Activated CD8-positive, alpha-beta memory T cell treated with anti-CD3 and anti-CD28 coated beads, Interleukin-2, amount 50 U/mL, for 1 hour (primary cell): ENCODE results near the gene GHITM.
"Not testable (repeated sequence)": the region's sequence is repeated elsewhere in the genome, so short reads cannot be mapped to it uniquely, and the experiment has no call there.

Experiments
- DNase-seq: peaks from one replicate; pipeline ENCODE4 v3.0.0-alpha.2; 2020; ENCODE audit errors: extremely low read depth

Gene GHITM

DNA sequence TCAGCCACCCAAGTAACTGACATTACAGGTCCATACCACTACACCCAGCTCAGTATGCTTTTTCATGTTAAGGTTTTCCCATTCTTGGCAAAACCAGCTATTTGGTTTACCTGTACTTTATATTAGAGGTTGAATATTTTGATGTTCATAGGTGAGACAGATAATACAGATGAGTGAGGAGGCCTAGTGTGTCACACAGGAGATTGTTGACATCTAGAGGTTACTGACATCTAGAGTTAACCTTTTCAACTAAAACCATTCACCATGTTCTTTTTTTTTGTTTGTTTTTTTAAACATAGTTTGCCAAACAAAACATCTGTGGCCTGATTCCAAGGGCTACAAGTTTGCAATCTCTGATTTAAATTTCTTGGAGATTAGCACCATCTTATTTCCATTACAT, 8.0 kb downstream of the GHITM start:
- DNase-seq, result no peak

DNA sequence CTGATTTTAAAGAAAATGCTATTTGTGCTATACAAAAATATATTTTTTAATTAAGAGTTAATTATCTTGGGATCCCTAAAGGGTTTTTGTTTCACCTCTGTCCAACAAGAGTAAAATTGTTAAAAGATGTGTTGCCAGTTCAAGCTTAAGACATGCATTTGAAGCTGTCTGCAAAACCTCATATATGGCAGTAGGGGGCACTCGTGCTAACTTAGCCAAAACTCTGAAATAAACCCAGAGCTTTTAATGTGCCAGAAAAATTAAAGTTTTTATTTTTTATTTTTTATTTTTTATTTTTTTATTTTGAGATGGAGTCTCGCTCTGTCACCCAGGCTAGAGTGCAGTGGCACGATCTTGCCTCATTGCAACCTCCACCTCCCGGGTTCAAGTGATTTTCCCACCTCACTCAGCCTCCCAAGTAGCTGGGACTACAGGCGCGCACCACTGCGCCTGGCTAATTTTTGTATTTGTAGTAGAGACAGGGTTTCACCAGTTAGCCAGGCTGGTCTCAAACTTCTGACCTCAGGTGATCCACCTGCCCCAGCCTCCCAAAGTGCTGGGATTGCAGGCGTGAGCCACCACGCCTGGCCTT, 8.8 kb downstream of the GHITM start:
- not testable (repeated sequence) for DNase-seq

DNA sequence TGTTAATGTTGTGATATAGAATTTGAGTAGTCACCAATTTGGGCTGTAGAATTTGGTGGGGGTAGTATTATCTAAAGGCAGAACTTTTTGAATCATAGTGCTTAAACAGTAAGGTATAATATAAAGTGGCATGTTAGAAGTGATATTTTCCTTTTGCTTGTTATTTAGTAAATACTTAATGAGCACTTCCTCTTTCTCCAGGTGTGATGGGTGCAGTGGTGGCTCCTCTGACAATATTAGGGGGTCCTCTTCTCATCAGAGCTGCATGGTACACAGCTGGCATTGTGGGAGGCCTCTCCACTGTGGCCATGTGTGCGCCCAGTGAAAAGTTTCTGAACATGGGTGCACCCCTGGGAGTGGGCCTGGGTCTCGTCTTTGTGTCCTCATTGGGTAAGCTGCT, 10.5 kb downstream of the GHITM start:
- DNase-seq, result no peak

DNA sequence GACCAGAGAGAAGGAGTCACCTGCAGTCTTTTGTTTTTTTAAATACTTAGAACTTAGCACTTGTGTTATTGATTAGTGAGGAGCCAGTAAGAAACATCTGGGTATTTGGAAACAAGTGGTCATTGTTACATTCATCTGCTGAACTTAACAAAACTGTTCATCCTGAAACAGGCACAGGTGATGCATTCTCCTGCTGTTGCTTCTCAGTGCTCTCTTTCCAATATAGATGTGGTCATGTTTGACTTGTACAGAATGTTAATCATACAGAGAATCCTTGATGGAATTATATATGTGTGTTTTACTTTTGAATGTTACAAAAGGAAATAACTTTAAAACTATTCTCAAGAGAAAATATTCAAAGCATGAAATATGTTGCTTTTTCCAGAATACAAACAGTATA, 13.5 kb downstream of the GHITM start:
- no peak for DNase-seq

DNA sequence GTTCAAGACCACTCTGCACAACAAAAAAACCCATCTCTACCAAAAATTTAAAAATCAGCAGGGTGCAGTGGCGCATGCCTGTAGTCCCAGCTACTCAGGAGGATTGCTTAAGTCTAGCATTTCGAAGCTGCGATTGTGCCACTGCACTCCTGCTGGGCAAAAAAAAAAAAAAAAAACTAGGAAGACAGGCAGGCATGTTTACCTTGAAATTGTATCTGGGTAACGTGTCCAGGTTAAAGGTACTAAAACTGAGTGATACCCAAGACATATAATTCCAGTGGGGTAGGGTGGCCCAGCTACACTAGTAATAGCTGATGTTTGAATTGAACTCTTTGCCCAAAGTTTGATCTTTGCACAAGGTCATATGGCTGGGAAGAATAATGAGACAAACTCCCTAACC, 16.2 kb downstream of the GHITM start:
- no peak for DNase-seq

DNA sequence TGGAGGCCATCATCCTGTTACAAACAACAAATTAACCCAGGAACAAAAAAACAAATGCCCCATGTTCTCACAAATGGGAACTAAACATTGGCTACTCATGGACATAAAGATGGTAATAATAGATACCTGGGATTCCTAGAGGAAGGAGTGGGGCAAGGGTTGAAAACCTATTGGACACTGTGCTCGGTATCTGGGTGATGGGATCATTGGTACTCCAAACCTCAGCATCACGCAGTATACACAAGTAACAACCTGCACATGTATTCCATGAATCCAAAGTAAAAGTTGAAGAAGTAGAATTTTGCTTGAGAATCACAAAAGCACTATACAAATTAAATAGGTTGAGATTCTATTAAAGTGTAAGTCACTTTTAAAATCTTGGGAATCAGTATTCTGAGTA, 16.7 kb downstream of the GHITM start:
- DNase-seq, result no peak

DNA sequence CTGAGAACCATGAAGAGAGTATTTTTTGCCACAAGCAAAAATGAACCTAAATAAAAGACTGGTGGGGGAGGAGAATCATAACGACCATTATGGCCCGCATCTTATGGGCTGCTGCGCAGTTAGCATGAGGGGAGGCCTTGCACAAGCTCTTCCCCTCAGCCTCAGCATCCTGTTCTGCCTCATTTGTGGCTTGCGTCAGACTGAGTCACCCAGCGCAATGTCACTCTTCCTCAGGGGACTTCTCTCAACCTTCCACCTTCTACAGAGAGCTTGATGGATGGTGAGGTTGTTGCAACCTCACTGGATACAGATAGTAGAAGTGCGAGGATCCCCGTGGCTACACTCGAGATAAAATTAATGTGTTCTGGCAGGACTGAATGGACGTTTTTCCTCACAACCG, 17.5 kb downstream of the GHITM start:
- DNase-seq, result peak; percentile 34

DNA sequence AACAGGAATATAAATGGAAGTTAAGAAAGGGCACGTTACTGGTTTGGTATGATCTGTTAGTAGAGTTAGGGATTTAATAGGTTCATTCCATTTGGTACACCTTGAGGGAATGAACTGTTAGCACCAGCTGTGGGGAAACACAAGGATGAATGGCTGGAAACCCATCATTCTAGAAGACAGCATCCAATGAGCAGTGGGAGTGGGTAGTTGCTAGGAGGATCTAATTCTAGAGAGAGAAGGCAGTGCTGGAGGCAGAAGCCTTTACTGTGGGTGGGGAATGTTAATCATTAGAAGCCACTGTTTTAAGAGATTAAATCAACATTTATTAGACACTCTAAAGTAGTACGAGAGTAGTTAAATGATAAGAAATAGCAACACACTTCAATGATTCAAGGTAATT, 18.8 kb downstream of the GHITM start:
- no peak for DNase-seq

DNA sequence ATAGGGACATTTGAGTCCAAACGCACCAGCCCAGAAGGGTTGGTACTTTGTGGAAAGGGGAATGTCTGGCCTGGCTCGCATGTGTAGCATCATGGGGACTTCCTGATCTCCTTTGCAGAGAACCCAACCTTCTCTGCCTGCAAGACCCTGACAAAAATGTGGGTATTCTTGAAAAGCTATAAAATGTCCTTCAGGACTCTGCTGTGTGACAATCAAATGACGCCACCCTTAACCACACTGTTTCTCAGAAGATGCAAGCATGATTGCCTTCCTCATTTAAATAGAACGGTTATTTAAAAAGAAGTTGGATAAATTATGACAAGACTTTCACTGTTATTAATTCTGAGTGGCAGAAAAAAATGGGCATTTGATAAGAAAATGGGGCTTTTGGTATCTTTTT, 19.2 kb downstream of the GHITM start:
- no peak for DNase-seq

DNA sequence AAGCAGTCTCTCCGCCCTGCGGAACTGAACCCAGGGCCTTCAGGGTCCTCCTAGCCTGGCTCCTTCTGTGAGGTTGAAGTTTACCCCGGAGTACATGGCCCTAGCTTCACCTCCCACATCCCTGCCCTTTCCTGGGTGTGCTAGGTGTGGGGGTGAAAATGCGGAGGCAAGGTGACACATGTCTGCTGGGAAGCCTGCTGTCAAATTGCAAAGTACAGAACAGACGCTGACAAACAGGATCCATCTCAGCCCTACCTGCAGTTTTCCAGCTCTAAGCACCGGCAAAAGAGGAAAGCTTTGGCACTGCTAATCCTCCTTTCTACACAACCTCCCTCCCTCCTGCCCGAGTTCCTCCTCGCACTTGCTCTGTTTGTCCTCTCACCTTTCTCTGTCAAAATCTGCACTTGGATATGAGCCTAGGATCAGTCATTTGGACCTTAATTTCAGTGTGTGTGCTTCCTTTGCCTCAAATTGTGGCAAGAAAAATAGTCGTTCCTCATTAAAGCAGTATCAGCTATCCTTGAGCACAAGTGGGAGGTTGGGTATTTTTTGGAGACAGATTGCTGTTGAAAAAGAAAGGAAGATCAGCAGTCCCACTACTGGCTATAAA, 19.9 kb downstream of the GHITM start:
- DNase-seq, result no peak

DNA sequence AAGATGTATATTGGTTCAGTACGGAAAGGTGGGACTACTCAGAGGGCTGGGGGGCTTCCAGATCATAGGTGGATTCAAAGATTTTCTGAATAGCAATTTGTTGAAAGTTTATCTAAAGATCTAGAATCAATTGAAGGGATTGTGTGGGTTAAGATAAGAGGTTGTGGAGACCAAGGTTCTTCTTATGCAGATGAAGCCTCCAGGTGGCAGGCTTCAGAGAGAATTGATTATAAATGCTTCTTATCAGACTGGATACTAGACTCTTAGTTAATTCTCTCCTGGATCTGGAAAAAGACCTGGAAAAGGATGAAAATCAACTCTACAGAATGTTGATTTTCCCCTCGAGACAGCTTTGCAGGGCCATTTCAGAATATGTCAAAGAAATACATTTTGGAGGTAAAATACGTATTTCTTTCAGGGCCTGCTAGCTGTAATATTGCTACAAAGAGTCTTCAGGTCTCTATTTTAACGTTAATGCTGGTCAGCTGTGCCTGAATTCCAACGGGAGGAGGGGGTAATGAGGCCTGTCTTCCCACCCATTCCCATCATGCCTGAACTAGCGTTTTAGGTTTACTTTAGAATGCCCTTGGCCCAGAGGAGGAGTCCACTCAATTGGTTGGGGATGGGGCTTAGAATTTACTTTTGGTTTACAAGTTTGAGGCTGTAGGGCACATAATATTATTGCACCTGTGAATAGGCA, 21.5 kb downstream of the GHITM start:
- no peak for DNase-seq

DNA sequence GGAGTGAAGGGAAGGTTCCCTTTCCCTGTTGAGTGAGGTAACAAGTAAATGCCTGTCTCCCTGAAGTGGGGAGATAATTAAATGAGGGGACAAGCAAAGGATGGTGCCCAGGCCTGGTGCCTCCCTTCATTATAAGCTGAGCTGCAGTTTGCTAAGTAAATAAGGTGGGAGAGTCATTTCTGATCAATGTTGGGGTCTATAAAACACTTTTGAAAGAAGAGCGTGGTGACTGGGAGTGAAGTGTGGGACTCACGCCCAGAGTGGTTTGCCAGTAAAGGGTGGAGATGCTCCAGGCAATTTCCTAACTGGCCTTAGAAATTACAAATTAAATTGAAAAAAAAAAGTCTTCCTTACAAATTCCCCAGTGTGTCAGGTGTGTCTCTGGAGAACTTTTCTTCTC, 24.7 kb downstream of the GHITM start:
- no peak for DNase-seq

DNA sequence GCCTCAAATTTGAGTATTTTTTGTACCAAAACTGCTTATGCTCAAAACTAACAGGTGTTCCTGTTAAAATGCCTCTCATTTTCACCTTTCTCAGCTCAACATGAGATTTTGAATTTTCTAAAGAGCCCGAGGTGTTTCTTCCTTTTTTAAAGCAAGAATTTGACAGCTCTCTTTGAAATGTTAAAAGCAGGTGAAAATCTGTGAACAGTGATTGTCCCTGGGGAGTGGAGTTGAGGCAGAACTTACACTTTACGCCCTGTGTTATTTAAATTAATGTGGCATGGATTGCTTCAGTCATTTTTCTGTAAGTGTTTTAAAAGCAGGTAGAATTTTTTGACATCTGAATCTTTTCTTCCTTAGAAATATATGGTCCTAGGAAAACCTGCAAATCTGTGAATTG, 25.1 kb downstream of the GHITM start:
- no peak for DNase-seq

DNA sequence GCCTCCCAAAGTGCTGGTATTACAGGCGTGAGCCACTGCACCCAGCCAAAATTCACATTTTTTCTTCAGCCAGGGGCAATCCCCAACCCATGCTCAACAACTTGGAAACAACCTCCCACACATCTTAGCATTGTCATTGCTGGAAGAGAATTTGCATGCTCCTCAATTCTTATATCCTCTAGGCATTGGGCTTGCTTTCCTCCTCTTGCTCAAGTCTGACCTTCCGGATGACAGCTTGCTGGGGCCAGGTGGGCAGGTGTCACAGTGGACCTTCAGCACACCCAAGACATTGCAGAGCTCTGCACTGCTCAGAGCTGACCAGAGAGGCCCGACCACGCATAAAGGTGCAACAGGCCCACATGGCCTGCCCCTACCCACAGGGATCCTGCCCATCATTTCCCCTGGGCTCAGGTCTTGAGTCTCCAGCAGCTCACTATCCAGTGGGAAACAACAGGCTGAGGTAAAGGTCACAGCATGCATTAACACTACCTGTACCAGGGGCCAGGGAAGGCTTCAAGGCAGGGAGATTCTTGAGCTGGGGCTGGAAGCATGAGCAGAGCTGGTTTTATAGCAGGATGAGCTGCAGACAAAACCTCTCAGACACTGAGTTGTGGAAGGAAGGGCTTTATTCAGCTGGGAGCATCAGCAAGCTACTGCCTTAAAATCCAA, 27.4 kb downstream of the GHITM start:
- DNase-seq, result no peak

DNA sequence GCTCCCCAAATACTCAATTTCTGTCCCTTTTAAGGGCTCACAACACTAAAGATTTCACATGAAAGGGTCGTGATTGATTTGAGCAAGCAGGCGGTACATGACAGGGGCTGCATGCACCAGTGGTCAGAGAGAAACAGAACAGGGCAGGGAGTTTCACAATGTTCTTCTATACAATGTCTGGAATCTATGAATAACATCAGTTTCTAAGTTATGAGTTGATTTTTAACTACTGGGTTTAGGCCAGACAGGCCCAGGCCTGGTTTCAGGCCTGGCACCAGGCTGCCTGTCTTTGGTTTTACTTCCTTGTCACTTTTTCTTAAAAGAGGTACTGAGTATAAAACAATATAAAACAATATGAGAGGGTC, 28.0 kb downstream of the GHITM start:
- not testable (repeated sequence) for DNase-seq

DNA sequence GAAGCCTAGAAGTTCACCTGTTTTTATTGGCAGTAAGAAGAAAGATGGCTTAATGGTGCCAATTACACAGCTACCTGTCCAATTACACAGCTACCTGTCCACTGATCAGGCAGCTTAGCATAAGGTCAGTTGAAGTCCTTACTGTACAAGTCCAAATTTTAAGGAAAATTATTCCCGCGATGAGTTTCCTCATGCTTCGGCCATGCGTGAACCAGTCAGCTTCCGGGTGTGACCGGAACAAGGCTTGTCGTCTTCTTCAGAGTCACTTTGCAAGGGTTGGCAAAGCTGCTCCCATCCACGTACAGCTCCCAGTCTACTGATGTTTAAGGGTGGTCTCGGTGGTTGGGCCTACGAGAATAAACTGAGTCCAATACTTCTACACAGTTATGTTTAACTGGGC, 29.1 kb downstream of the GHITM start:
- DNase-seq, result not testable (repeated sequence)

DNA sequence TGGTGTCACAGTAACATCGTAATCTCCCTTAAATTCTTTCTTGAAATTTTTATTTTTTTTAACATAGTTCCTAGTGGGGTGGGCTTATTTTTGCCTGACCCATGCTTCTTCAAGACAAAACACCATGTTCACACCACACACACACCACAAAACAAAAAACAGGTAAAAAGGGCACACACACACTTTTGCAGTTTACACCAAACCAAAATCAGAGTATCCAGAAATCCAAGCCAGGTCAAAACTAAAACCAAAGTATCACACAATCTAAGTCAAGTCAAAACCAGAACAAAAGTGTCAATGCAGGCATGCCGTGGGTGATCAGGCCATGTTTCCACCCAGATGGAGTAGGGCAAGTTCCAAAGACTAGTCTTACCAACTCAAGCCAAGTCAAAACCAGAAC, 31.9 kb downstream of the GHITM start:
- not testable (repeated sequence) for DNase-seq

DNA sequence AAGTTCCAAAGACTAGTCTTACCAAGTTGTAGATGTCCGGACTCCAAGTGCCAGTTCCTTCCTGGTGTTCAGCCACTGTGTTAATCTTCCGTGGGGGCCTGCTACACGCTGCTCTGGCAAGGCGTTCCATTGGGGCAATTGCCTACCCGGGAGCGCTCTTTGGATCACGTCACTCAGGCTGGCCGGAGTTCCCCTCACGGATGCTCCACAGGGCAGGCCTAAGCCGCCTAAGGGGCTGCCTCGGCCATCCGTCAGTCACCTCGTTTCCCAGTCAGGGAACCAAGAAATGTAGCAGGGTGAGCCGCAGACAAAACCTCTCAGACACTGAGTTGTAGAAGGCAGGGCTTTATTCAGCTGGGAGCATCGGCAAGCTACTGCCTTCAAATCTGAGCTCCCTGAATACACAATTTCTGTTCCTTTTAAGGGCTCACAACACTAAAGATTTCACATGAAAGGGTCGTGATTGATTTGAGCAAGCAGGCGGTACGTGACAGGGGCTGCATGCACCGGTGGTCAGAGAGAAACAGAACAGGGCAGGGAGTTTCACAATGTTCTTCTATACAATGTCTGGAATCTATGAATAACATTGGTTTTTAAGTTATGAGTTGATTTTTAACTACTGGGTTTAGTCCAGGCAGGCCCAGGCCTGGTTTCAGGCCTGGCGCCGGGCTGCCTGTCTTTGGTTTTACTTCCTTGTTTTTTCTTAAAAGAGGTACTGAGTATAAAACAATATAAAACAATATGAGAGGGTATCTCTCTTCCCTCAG, 32.6 kb downstream of the GHITM start:
- not testable (repeated sequence) for DNase-seq

DNA sequence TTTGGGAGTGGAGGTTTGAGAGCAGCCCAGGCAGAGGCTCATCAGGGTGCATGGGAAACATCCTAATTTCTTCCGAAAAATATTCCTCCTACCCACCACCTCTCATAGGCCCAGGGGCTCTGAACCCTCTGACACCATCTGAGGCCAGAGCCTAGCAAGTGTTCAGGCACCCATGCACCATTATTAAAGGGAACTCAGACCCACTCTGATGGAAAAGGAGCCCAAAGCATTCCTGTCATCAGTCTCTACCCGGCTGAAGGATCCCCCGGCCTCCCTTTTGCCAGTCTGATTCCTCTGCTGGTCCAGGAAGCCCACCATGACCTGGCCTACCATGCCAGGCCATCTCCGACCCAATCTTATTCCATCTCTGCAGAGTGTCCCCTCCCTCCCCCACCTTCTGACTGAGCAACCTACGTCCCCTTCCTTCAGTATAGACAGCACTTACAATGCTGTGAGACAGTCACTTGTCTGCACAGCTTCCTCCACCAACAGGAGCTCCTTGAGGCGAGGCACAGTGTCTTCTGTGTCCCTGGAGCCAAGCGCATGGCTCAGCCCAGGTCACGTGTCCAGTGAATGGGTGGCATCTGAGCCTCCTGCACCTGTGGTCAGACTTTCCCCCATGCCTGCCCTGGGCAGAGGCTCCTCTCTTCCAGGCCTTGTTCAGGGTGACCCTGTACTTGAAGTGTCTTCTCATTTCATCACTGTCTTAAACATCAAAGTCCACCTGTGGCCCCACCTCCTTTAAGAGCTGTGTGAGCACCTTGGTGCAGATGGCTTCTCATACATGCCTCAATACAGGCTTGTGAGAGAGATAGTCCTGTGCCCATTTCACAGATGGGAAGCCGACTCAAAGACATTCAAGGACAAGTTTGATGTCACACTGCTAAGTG, 33.4 kb downstream of the GHITM start:
- no peak for DNase-seq

DNA sequence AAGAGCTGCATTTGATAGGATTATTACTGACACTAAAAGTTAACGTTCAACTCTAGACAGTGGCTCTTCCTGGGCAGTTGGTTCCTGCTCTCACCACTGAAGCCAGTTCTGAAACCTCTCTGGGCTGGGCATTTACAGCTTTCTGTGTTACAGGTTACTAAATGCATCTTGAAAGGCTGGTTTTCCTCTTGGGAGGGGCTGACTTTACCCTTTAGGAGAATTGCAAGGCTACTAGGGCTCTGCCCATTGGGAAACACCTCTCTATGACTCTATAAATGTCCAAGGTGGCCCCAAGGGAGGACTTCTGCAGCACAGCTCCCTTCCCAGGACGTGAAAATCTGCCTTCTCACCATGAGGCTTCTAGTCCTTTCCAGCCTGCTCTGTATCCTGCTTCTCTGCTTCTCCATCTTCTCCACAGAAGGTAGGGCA, 34.2 kb downstream of the GHITM start, which contains the start of gene GPR15LG:
Gene GPR15LG, plus strand, starts transcription at position 301 of the 429 bp plus-strand sequence. Its CDS starts 51 bp downstream, at position 352.
- DNase-seq, result no peak

DNA sequence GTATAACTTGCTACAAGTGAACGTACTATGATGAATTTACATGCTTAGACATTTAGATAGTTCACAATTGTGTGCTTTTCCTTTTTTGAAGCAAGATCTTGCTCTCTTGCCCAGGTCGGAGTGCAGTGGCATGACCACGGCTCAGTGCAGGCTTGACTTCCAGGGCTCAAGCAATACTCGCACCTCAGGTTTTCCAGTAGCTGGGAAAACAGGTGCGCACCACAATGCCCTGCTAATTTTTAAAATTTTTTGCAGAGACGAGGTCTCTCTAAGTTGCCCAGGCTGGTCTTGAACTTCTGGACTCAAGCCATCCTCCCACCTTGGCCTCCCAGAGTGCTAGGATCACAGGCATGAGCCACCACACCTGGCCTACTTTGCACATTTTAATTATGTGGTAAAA, 36.1 kb downstream of the GHITM start:
- no peak for DNase-seq
